GM23248 (cell line): ENCODE data around the gene PHC1. TPM values are rescaled to one million over a fixed set of nuclear protein-coding genes. Genes with fewer than 3 reads are reported as not detected.

ENCODE experiments used
- DNase-seq: peaks from one replicate; pipeline ENCODE4 v3.0.0-alpha.2; 2015
- H2AFZ ChIP-seq: fragments of 200-600 bp; sonication (generic); 2 replicates; pipeline ENCODE4 v1.6.1; 2016; ENCODE audit warnings: antibody characterized with exemption
- H3F3A ChIP-seq: fragments of 200-600 bp; sonication (generic); 2 replicates; pipeline ENCODE4 v1.6.1; 2016; ENCODE audit warnings: mild to moderate bottlenecking, antibody characterized with exemption, mixed run types; ENCODE audit not compliant: insufficient read depth
- H3K27ac ChIP-seq: fragments of 200-600 bp; sonication (generic); 2 replicates; pipeline ENCODE4 v1.5.1; 2016; ENCODE audit warnings: mild to moderate bottlenecking
- H3K27me3 ChIP-seq: fragments of 200-600 bp; sonication (generic); replicated peaks from 2 replicates; pipeline ENCODE4 v1.6.1; 2016; ENCODE audit warnings: mild to moderate bottlenecking; ENCODE audit not compliant: insufficient read depth
- H3K36me3 ChIP-seq: fragments of 200-600 bp; sonication (generic); 2 replicates; pipeline ENCODE4 v1.6.1; 2016; ENCODE audit warnings: low read depth, mild to moderate bottlenecking
- H3K4me1 ChIP-seq: fragments of 200-600 bp; sonication (generic); 2 replicates; pipeline ENCODE4 v1.6.1; 2016; ENCODE audit warnings: mild to moderate bottlenecking; ENCODE audit not compliant: insufficient read depth
- H3K4me2 ChIP-seq: fragments of 200-600 bp; sonication (generic); one replicate; pipeline ENCODE4 v1.6.1; 2016; ENCODE audit warnings: mild to moderate bottlenecking; ENCODE audit not compliant: unreplicated experiment
- H3K4me3 ChIP-seq: fragments of 200-600 bp; sonication (generic); 2 replicates; pipeline ENCODE4 v1.5.1; 2016; ENCODE audit warnings: mild to moderate bottlenecking
- H3K79me2 ChIP-seq: fragments of 200-600 bp; sonication (generic); 2 replicates; pipeline ENCODE4 v1.6.1; 2016; ENCODE audit warnings: mild to moderate bottlenecking; ENCODE audit not compliant: insufficient read depth
- H3K9ac ChIP-seq: fragments of 200-600 bp; sonication (generic); 2 replicates; pipeline ENCODE4 v1.6.1; 2016; ENCODE audit warnings: mild to moderate bottlenecking
- H3K9me2 ChIP-seq: fragments of 200-600 bp; sonication (generic); 2 replicates; pipeline ENCODE4 v1.6.1; 2016; ENCODE audit warnings: mixed run types, mild to moderate bottlenecking, moderate library complexity; ENCODE audit not compliant: insufficient read depth
- H3K9me3 ChIP-seq: fragments of 200-600 bp; sonication (generic); one replicate; pipeline ENCODE4 v1.6.1; 2017; ENCODE audit warnings: low read depth
- H4K20me1 ChIP-seq: fragments of 200-600 bp; sonication (generic); 2 replicates; pipeline ENCODE4 v1.6.0; 2016; ENCODE audit not compliant: insufficient read depth
- EZH2 ChIP-seq: fragments of 200-600 bp; sonication (generic); IDR thresholded peaks from 2 replicates; pipeline ENCODE4 v1.6.1; 2018; ENCODE audit warnings: antibody characterized with exemption, mild to moderate bottlenecking; ENCODE audit not compliant: insufficient read depth, poor library complexity, severe bottlenecking
- EZH2phosphoT487 ChIP-seq: fragments of 200-600 bp; sonication (generic); IDR thresholded peaks from 2 replicates; pipeline ENCODE4 v1.6.1; 2018; ENCODE audit warnings: antibody characterized with exemption, moderate library complexity, mild to moderate bottlenecking, low read depth; ENCODE audit not compliant: insufficient read depth
- WGBS, 2 experiments: methylation state at CpG; one replicate each; pipeline ENCODE4 v1.1.6; 2015 to 2017; ENCODE audit warnings: low lambda C conversion rate in 2 of 2, low coverage in 1 of 2; ENCODE audit errors: missing lambda C conversion rate in 2 of 2; 5-methylcytosine and 5-hydroxymethylcytosine counted together
- in situ Hi-C: fragments of 300-500 bp; cut with MboI; formaldehyde crosslinking; loops from 2 replicates; pipeline ENCODE4 v1.15.0; 2020
- polyA plus RNA-seq: library from polyadenylated mRNA; unstranded; fragments of >200 nt; fragmentation: Nextera tagmentation; extraction: Ambion mirVana; gene quantifications from 2 replicates; pipeline ENCODE4 v1.2.1, GENCODE V29; 2016
- total RNA-seq: library from RNA; depleted of rRNA; stranded (reverse); fragments of >200 nt; shearing (Covaris generic); gene quantifications from 2 replicates; pipeline ENCODE4 v1.2.3, GENCODE V29; 2014

Gene PHC1
- total and polyA plus RNA-seq, 2 experiments from 2014 or later = 6.4 to 16.1 TPM

DNA sequence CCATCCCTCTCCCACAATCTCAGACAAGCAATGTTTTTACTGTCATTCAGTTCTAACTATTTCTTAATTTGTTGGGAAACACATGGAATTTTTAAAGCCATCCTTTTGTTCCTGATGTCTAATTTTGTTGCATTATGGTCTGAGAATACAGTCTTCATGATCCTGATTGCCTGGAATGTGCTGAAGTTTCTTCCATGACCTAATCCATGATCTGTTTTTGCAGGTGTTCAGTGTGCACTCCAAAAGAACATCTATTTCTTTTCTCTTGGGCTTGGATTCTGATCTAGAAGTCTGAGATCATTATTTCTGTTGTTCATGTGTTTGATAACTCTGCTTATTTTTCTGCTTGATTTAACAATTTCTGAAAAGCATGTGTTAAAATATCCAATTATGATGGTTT, 43.2 kb upstream of the PHC1 start:
- no peak for TF ChIP-seq EZH2
- no peak for TF ChIP-seq EZH2phosphoT487
- Histone ChIP-seq H3K4me1 (no peaks in the 10 kb centered on the region), H3F3A (no peaks in the 10 kb centered on the region), H3K27me3 (no peaks in the 10 kb centered on the region), H3K79me2 (no peaks in the 10 kb centered on the region), H3K9ac (no peak overlapping the region), H3K9me3 (no peaks in the 10 kb centered on the region), H3K4me2 (no peak overlapping the region), H2AFZ (no peak overlapping the region), H3K27ac (no peak overlapping the region), H3K36me3 (no peaks in the 10 kb centered on the region), H3K4me3 (no peak overlapping the region), H4K20me1 (no peaks in the 10 kb centered on the region), H3K9me2 (no peaks in the 10 kb centered on the region)
- no peak for DNase-seq
- in situ Hi-C loops = no loop called here

DNA sequence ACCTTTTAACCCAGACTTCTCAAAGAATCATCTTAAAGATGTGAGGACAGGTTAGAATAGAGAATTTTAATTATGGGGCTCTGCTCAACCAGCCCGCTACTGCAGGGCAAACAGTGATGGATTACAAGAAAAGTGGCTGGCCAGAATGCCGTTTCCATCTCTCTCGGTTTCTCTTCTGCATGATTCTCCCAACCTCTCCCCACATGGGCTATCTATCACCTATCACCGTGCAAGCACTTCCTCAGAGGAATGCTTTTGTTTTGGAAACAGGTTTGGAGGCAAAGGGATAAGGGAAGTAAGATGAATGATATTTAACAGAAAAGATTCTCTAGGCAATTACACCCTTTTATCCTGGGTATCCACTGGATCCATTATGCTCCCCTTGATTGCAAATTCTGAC, 37.4 kb upstream of the PHC1 start:
- 30 to 33% methylated on average over 4 of the region's 4 CpGs for WGBS, 2 experiments
- Histone ChIP-seq H2AFZ (no peak overlapping the region), H3K27ac (no peak overlapping the region), H4K20me1 (no peaks in the 10 kb centered on the region), H3K9me2 (no peaks in the 10 kb centered on the region), H3K9me3 (no peaks in the 10 kb centered on the region), H3K4me3 (no peak overlapping the region), H3K4me1 (no peaks in the 10 kb centered on the region), H3K79me2 (no peaks in the 10 kb centered on the region), H3K27me3 (no peaks in the 10 kb centered on the region), H3K9ac (no peak overlapping the region), H3F3A (no peaks in the 10 kb centered on the region), H3K36me3 (no peaks in the 10 kb centered on the region), H3K4me2 (no peak overlapping the region)
- in situ Hi-C loops = no loop called here
- TF ChIP-seq EZH2phosphoT487 = no peak
- no peak for DNase-seq

DNA sequence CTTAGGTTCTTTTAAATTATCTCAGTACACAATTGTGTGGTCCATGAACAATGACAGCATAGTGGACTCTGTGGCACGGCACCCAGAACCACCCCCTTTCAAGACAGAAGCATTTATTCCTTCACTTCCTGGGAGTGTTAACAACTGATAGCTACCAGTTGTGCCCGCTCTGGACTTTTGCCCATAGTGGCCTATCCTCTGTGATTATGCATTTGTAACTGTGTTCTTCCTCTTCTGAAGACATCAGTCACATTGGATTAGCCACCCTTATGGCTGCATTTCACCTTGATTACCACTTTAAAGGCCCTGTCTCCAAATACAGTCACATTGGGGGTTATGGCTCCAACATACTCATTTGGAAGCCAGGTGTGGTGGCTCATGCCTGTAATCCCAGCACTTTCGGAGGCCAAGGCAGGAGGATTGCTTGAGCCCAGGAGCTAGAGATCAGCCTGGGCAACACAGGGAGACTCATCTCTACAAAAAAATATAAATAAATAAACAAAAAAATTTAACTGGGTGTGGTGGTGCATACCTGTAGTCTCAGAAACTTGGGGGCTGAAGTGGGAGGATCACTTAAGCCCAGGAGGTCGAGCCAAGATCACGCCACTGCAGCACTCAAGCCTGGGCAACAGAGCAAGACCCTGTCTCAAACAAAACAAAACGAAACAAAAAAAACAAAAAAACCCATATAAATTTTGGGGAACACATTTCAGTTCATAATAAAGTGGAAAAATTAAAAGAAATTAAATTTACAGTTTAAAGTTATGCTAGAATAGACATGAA, 27.6 kb upstream of the PHC1 start:
- no peak overlapping the region for H3K4me3 ChIP-seq
- in situ Hi-C loops = no loop called here
- 45 to 56% methylated on average over 6 of the region's 6 CpGs for WGBS, 2 experiments

DNA sequence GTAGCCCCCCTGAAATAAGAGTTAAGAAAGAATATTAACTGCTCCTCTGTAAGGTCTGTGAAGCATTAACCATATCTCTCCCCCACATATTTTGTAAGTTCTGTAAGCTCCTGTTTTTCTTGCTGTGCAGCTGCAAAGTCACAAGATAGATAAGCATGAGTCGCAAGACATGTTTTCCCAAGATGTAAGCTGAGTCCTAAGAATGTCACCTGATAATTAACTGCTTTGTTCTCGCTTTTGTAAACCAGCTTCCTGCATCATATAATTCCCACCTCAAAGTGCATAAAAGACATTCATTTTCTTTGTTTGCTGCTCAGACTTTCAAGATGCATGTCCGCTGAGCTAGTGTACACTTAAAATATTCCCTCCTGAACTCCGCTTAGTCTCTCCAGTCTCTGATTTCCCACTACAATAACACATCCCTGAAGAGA, 27.0 kb upstream of the PHC1 start:
- no peaks in the 10 kb centered on the region for H3K27me3 ChIP-seq
- in situ Hi-C loops = no loop called here
- H3F3A ChIP-seq = no peaks in the 10 kb centered on the region
- no peak overlapping the region for H3K27ac ChIP-seq
- 80 to 83% methylated on average over 4 of the region's 4 CpGs for WGBS, 2 experiments
- TF ChIP-seq EZH2phosphoT487 (no peak), EZH2 (no peak)
- no peak overlapping the region for H3K4me2 ChIP-seq
- H3K9me3 ChIP-seq = no peaks in the 10 kb centered on the region
- H2AFZ ChIP-seq = no peak overlapping the region
- no peaks in the 10 kb centered on the region for H3K79me2 ChIP-seq
- no peak overlapping the region for H3K9ac ChIP-seq
- H3K4me3 ChIP-seq = no peak overlapping the region
- no peaks in the 10 kb centered on the region for H4K20me1 ChIP-seq
- no peaks in the 10 kb centered on the region for H3K4me1 ChIP-seq
- no peak for DNase-seq
- no peaks in the 10 kb centered on the region for H3K36me3 ChIP-seq
- H3K9me2 ChIP-seq = no peaks in the 10 kb centered on the region

More for the DNA sequence above, 27.6 kb upstream of the PHC1 start:
- H3K9me2 ChIP-seq = no peaks in the 10 kb centered on the region
- H3K27ac ChIP-seq = no peak overlapping the region
- H3K79me2 ChIP-seq = no peaks in the 10 kb centered on the region
- no peak for DNase-seq
- no peaks in the 10 kb centered on the region for H3K27me3 ChIP-seq
- H3K4me2 ChIP-seq = no peak overlapping the region
- H2AFZ ChIP-seq = no peak overlapping the region
- TF ChIP-seq EZH2phosphoT487 = no peak
- TF ChIP-seq EZH2 = no peak
- no peaks in the 10 kb centered on the region for H3F3A ChIP-seq
- no peaks in the 10 kb centered on the region for H4K20me1 ChIP-seq
- no peak overlapping the region for H3K9ac ChIP-seq
- H3K9me3 ChIP-seq = no peaks in the 10 kb centered on the region
- no peaks in the 10 kb centered on the region for H3K4me1 ChIP-seq
- H3K36me3 ChIP-seq = no peaks in the 10 kb centered on the region
